Kidney glomerular epithelial cell (primary cell): Measurements from ENCODE around the gene LAMB2.

Source experiments
- DNase-seq: peaks from one replicate; lab custom pipeline; 2025; lab: John Stamatoyannopoulos, UW

LAMB2 gene

GRCh38 chr3:49120438-49121131 is 12.3 kb downstream of the LAMB2 start, which contains the start of gene USP19:
Gene USP19 (minus strand): TSS chr3:49120823. CDS start chr3:49119145, 1,678 bp downstream.
- DNase-seq, result peak; percentile 52

DNA sequence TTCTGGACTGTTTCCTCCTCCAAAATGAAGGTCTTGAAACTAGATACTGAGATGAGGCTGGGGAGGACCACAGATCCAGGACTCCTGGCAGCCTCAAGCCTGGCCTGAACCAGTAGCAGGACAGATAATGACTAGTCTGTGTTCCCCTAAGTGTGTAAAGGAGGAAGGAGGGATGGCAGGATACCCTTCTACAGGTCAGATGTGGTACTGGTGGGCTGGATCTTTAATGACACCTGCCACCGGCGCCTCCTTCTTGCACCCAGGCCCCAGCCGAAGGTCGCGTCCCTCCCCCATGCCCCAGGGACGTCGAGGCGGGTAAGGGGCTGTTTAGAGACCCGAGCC is 12.8 kb downstream of the LAMB2 start:
- no peak for DNase-seq

GRCh38 chr3:49119439-49119838 is 13.4 kb downstream of the LAMB2 start:
- DNase-seq, result no peak

- DNase-seq, result no peak
These were observed 13.8 kb downstream of the LAMB2 start for GRCh38 chr3:49119036-49119435.

DNA sequence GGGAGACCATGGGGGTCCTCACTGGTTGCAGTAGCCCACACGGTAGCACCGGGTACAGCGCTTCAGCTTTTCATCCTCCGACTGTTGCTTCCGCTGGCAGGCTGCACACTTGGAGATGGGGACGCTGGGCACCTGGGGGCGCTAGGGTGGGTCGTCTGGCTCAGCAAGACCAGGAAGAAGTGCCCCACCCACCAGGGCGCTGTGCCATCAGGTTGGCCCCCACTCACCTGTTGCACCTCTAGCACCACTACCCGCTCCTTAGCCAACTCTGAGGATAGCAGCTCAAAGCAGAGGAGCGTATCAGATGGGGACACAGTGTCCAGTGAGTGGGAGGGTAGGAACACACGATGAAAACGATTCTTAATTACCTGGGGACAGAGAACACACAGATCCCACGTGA is 20.6 kb downstream of the LAMB2 start:
- DNase-seq, result no peak

GRCh38 chr3:49111347-49111746 is 21.5 kb downstream of the LAMB2 start:
- no peak for DNase-seq

DNA sequence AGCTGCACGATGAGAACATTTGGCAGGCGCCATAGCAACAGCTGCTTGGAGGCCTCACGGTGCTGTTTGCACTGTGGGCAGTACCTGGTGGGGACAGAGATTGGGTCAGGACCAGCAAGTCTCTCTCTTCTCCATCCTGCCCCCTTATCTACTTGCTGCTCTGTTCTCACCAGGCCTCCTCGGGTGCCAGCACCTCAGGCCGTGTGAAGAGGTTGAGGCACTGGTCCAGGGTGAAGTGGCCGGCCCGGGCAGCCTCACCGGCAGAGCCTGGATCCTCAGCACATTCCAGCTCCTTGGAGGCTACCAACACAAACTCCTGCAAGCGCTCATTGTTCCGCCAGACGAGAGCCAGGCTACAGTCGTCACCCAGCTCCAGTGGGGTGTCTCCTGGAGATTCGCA is 22.1 kb downstream of the LAMB2 start:
- no peak for DNase-seq

DNA sequence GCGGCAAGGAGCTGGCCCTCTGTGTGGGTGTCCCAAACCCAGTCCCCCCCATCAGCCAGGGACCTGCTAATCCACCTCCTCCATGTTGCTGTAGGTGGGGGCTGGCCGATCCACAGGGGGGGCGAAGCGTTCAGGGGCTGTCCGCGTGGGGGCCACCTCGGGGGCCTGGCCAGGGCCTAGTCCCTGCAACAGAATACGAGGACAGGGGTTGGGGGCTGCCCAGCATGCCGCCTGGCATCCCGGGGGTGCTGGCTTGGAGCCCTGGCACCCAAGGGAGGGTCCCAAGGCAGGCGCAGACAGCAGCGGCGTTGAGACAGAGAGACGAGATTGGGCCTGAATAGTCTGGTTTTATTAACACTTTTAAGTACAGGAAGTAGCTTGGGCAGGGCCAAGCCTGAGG is 24.5 kb downstream of the LAMB2 start:
- DNase-seq, result no peak

DNA sequence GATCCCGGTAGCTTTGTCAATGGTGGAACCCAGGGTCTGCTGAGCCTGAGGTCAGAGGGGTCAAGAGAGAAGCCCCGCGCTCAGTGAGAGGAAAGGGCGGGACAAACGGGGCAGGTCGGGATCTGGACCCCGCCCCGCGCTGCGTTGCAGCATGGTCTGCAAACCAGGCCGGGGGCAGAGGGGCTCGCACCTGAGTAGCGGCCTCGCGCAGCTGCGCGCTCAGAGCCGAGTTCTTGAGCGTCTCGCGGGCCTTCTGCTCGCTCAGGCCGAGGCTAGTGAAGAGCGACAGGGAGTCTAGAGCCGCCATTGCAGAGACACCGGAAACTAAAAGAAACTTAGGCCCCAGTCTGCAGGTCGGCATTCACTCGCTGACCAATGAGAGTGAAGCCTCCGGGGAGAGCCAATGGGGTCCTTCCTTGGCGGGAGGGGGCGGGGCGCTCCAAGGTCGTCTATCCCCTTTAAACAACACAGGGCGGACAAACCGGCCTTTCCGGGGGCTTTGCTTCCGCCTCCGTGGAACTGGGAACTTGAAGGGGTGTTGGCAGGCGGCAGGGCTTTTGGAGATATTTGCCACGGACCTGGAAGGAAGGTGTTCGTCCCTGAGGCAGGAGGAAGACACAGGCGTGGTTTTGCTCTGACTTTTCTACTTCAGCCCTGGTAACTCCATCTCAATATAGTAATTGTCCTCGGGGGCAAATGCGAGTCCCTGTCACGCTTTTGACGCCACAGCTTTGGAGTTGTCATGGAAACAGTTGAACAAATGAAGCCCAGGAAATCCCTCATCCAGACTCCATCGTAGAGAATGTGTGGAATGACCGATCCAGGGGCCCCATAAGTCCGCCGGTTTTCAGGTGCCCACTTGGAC is 28.2 kb downstream of the LAMB2 start, which contains the start of gene QARS1:
Gene QARS1, minus strand, starts transcription at position 331 of the 865 bp plus-strand sequence. Its CDS starts 24 bp downstream, at position 307.
- peak; percentile 88 for DNase-seq

DNA sequence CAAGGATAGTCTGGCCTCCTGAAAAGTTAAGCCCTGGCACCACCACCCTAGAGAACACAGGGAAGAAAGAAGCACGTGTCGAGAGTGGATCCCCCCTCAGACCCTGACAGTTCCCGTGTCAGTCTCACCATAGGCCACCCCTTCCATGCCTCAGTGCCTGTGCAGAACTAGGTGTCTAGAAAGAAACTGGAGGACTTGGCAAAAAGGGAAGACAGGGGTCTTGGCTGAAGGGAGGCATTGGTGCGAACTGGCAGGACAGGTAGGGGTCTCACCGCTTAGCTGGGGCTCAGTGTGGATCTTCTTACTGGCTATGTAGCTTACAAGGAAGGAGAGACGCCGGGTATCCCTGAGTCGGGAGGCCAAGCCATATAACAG is 28.8 kb downstream of the LAMB2 start:
- no peak for DNase-seq

DNA sequence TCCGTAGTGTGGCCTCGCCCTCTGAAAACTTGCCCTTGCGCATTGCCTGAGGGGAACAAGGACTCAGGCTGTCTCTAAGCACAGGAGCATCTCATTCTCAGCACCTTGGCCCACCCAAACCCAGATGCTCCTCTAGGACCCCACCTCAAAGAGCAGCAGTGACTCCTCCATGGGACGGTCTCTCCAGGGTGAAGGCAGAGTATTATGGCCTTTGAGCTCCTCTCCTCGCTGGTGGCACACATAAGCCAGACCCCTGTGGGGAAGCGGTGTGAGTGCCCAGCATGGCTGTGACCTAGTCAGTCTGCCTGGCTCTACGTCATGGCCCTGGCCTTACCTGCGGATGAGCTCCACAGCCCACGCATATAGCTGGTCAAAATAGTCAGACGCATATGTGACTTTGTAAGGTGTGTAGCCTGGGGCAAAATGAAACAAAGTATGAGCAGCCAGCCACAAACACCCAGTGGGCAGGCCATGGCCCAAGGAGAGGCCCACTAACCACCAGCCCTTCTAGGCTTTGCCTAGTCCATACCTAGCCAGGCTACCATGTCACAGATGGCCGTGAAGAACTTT is 32.7 kb downstream of the LAMB2 start:
- DNase-seq, result no peak

- DNase-seq, result no peak
These were observed 33.8 kb downstream of the LAMB2 start for GRCh38 chr3:49098910-49099630.

DNA sequence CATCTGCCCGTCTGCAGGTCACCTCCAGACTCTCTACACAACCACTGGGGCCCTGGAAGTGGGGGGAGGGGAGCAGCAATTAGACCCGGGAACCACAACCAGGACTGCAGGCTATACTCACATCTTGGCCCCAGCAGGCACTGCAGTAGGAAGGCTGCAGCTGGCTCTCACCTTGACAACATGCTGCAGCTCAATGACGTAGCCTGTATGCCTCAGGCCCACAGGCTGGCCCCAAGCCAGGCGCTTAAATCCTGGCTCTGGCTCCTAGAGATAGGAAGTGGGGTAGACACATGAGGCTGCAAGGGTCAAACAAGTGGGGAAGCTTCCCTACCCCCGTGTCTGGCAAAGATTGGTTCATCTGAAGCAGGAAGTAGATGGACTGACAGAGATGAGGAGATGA is 34.4 kb downstream of the LAMB2 start:
- no peak for DNase-seq

DNA sequence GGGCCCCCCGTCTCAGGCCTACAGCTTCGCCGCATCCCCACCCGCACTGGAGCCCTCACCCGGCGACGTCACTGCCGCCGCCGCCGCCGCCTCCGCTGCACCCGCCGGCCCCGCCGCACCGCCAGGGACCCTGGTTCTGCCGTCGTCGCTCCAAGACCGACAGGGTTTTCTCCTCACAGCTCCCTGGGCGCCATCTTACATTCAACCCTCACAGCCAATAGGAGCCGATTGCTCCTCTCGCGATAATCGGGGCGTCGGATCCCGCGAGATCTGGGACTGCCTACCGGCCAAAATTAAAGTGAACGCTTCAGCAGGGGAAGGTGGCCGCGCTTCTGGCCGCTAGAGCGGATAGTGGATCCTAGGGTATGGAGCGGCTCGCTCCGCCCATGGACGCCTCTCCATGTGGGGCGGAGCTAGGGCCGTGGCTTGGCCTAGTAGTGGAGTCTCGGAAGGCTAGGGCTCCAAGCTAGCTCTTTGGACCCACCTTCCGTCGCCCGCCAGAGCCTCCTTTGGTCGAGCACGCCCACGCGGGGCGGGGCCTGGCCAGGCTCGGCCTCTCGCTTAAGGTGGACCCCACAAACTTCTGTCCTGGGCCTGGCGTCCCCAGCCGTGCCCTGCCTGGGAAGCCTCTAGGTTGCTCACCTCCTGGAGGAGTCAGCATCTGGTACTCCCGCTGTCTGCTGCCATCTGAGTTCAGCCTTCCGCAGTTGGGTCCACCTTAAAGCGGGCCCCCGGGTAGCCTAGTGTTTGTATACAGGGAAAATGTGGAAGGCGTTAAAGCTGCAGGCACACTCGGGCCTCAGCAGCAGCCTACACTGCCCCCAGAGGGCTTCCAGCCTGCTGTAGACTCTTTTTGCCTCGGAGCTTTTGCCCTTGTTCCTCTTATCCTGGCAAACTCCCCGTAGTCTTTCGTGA is 38.7 kb downstream of the LAMB2 start, which contains the start of gene QRICH1:
Gene QRICH1, minus strand, starts transcription at position 219 of the 915 bp plus-strand sequence. CDS start 17,054 bp downstream, outside the sequence.
- DNase-seq, result peak; percentile 95

DNA sequence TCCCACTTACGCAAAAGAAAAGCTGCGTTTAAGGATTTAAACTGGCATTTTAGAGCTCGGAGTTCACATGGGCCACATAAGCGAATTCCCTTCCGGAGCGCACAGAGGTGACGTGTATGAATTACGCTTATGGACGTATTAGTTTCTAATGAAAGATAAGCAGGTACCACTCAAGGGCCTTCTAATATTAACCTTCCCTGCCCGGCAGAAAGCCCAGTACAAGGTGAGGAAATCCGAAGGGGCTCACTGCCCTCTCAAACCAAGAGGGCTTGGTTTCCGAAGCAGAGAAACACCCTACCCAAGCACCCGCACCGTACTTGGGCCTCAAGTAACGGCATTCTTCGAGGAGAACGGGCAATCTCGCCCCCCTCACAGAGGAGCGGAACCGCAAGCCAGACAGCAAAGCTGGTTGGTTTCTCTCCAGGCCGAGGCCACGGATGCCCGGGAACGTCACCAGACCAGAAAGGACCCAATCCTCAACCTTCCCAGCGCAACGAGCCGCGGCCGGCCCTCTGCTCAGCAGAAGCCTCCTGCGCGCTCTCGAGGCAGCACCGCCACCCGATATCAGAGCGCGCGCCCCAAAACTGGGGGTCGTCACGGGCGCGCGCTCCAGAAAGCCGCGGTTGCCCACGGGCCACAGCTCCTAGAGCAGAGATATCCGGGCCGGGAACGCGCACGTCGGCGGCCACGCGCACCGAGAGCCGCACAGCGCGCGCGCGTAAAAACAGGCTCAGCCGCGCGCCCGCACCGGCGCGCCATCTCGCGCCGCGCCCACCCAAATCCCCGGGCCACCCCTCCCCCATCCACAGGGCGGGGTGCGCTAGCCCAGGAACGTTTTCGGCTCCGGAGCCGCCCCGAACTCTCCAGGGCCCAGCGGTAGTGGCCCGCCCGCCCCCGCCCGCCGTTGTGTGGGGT is 39.7 kb downstream of the LAMB2 start:
- DNase-seq, result peak; percentile 53

DNA sequence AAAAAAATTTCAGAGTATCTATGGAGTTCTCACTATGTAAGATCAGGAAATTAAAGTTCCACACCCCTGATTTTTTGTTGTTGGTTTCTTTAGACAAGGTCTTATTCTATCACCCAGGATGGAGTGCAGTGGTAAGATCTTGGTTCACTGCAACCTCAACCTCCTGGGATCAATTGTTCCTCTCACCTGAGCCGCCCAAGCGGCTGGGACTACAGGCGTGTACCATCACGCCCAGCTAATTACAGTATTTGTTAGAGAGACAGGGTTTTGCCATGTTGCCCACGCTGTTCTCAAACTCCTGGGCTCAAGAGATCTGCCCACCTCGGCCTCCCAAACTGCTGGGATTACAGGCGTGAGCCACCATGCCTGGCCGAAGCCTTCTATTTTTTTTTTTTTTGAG is 51.4 kb downstream of the LAMB2 start:
- DNase-seq, result no peak

DNA sequence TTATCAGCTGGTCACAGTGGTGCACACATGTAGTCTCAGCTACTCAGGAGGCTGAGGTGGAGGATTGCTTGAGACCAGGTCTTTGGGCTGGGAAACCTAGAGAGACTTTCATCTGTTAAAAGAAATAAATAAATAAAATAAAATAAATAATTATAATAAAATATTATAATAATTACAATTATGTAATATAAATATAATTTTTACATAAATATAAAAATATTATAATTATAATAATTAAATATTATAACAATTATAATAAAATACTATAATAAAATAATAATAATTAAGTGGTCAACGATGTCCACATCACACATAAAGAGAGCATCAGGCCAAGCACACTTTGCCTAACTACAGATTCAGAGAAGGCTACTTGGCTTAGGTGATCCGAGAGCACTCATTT is 53.6 kb downstream of the LAMB2 start:
- no peak for DNase-seq

DNA sequence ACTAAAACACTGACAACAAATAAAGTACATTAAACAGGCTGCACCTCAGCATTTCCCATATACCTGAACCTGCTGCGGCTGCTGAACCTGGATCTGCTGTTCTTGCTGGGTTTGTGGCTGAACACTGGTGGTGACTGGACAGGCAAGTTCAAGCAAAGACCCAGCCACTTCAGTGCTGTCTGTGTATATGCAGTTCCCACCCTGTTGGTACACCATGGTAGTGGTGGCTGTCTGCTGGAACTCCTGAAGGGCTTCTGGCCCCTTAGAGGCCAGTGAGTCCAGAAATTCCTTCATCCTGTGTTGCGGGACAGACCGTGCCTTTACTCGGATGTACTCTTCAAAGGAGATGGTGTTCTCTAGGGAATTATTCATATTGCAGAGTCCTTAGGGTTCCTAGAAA is 56.2 kb downstream of the LAMB2 start:
- DNase-seq, result no peak

- DNase-seq, result no peak
These were observed 56.7 kb downstream of the LAMB2 start for GRCh38 chr3:49076116-49076515.
